DOHH2 (cell line): Measurements from ENCODE around the gene CDK9.

Experiments used
- EZH2phosphoT487 ChIP-seq: fragments of 200-600 bp; sonication (generic); IDR thresholded peaks from 2 replicates; pipeline ENCODE4 v1.6.1; 2017; ENCODE audit warnings: borderline replicate concordance, mild to moderate bottlenecking, antibody characterized with exemption, low read length, moderate library complexity, mixed read lengths
- TF ChIP-seq, protein P1 (sequence below): fragments of 200-600 bp; sonication (generic); IDR thresholded peaks from one replicate; pipeline ENCODE4 v1.5.1; 2014; ENCODE audit warnings: antibody characterized with exemption, mild to moderate bottlenecking, low read depth, low read length; ENCODE audit not compliant: poor library complexity, severe bottlenecking

DNA sequence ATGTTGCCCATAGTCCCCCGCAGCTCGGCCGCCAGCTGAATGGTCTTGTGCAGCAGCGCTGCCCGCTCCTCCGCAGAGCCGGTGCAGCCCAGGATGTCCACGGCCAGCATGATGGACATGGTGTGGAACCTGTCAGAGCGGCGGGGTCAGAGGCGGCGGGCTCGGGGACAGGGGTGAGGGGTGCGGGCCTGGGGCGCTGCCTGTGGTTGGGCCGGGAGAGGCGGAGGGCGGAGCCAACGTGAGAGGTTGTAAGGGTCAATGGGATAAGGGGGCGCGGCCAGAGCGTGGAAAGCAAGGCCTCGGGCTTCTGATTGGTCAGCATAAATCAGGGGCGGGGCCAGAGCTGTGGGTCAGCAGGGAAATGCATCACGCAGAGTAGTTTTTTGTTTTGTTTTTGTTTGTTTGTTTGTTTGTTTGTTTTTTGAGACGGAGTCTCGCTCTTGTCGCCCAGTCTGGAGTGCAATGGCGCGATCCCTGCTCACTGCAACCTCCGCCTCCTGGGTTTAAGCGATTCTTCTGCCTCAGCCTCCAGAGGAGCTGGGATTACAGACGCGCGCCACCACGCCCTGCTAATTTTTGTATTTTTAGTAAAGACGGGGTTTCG, 43.9 kb upstream of the CDK9 start:
- TF ChIP-seq, protein P1, sequence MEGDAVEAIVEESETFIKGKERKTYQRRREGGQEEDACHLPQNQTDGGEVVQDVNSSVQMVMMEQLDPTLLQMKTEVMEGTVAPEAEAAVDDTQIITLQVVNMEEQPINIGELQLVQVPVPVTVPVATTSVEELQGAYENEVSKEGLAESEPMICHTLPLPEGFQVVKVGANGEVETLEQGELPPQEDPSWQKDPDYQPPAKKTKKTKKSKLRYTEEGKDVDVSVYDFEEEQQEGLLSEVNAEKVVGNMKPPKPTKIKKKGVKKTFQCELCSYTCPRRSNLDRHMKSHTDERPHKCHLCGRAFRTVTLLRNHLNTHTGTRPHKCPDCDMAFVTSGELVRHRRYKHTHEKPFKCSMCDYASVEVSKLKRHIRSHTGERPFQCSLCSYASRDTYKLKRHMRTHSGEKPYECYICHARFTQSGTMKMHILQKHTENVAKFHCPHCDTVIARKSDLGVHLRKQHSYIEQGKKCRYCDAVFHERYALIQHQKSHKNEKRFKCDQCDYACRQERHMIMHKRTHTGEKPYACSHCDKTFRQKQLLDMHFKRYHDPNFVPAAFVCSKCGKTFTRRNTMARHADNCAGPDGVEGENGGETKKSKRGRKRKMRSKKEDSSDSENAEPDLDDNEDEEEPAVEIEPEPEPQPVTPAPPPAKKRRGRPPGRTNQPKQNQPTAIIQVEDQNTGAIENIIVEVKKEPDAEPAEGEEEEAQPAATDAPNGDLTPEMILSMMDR: no peak
- TF ChIP-seq EZH2phosphoT487: no peak
